ENCODE results near the gene RTN4IP1.

GRCh38 chr6:106525107-106525881 is 104.0 kb downstream of the RTN4IP1 start:
- TF ChIP-seq POLR2AphosphoS5 (IDR thresholded peaks at IDR 0.05; ENCODE audit: low read depth, low read length): no peak
- 0 out of 2 replicates have a peak, but pooled peaks have one; percentile 36 for TF ChIP-seq POLR2A (IDR thresholded peaks at IDR 0.05; ENCODE audit: low read depth, low read length)

All from GM12892 (cell line).